ENCODE measurements around the gene AQP10.
"Not testable (repeated sequence)": the region's sequence is repeated elsewhere in the genome, so short reads cannot be mapped to it uniquely, and the experiment has no call there.

Gene AQP10

GRCh38 chr1:154290921-154291320 lies 30.0 kb upstream of the AQP10 start:
- TF ChIP-seq CTCF (IDR thresholded peaks at IDR 0.05; ENCODE audit: control insufficient read depth, extremely low read depth, insufficient read depth): no peak
- DNase-seq (ENCODE audit: low read depth): no peak
- no peak overlapping the region for H3K4me3 ChIP-seq (ENCODE audit: low read depth, low read length)

- TF ChIP-seq CTCF (IDR thresholded peaks at IDR 0.05; ENCODE audit: control insufficient read depth, extremely low read depth, insufficient read depth): no peak
- no peak for DNase-seq (ENCODE audit: low read depth)
- no peak overlapping the region for H3K4me3 ChIP-seq (ENCODE audit: low read depth, low read length)
Measured at GRCh38 chr1:154295408-154296235, 25.3 kb upstream of the AQP10 start.

- H3K4me3 ChIP-seq (ENCODE audit: low read depth, low read length): no peak overlapping the region
- DNase-seq (ENCODE audit: low read depth): no peak
- TF ChIP-seq CTCF (IDR thresholded peaks at IDR 0.05; ENCODE audit: control insufficient read depth, extremely low read depth, insufficient read depth): no peak
Measured at GRCh38 chr1:154301582-154301981, 19.3 kb upstream of the AQP10 start.

GRCh38 chr1:154304664-154305337 lies 16.1 kb upstream of the AQP10 start:
- H3K4me3 ChIP-seq (ENCODE audit: low read depth, low read length): no peak overlapping the region
- no peak for DNase-seq (ENCODE audit: low read depth)
- no peak for TF ChIP-seq CTCF (IDR thresholded peaks at IDR 0.05; ENCODE audit: control insufficient read depth, extremely low read depth, insufficient read depth)

GRCh38 chr1:154306151-154306550 lies 14.7 kb upstream of the AQP10 start:
- H3K4me3 ChIP-seq (ENCODE audit: low read depth, low read length): no peak overlapping the region
- no peak for DNase-seq (ENCODE audit: low read depth)
- no peak for TF ChIP-seq CTCF (IDR thresholded peaks at IDR 0.05; ENCODE audit: control insufficient read depth, extremely low read depth, insufficient read depth)

- DNase-seq (ENCODE audit: low read depth); H3K4me3 ChIP-seq (ENCODE audit: low read depth, low read length): not testable (repeated sequence)
Measured at GRCh38 chr1:154307670-154308270, 13.1 kb upstream of the AQP10 start.

GRCh38 chr1:154309136-154309535 lies 11.8 kb upstream of the AQP10 start:
- H3K4me3 ChIP-seq (ENCODE audit: low read depth, low read length); DNase-seq (ENCODE audit: low read depth): not testable (repeated sequence)

GRCh38 chr1:154312229-154313065 lies 8.4 kb upstream of the AQP10 start:
- DNase-seq (ENCODE audit: low read depth); H3K4me3 ChIP-seq (ENCODE audit: low read depth, low read length): not testable (repeated sequence)

All from LNCaP clone FGC (cell line).